Stimulated activated CD4-positive, alpha-beta T cell treated with anti-CD3 and anti-CD28 coated beads, TNF-alpha, amount 100 ng/mL, for 48 hours (primary cell): ENCODE data around the gene FYN.
"Not testable (repeated sequence)": the region's sequence is repeated elsewhere in the genome, so short reads cannot be mapped to it uniquely, and the experiment has no call there.

ENCODE experiments used
- DNase-seq, 3 donors: peaks; one replicate each; pipeline ENCODE4 v3.0.0-alpha.2; 2020; ENCODE audit warnings: low read depth in 3 of 3

FYN gene

DNA sequence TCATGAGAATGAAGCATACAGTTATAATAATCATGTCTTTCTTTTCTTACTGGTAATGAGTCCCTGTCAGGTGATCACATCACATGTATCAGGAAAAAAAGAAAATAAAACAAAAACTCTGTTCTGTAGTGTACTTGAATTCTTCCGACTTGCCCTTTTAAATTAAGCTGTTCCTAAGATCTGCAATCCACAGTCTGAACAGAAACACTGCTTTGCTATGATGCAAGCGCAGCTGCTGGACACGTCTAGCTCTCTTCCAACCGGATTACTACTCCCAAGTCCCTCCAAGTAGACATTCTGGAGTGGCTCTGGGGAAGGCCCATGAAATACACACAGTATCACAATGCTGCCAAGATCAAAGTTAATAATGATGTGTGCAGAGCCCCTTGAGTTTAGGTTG, 83.7 kb downstream of the FYN start:
- no peak for DNase-seq

DNA sequence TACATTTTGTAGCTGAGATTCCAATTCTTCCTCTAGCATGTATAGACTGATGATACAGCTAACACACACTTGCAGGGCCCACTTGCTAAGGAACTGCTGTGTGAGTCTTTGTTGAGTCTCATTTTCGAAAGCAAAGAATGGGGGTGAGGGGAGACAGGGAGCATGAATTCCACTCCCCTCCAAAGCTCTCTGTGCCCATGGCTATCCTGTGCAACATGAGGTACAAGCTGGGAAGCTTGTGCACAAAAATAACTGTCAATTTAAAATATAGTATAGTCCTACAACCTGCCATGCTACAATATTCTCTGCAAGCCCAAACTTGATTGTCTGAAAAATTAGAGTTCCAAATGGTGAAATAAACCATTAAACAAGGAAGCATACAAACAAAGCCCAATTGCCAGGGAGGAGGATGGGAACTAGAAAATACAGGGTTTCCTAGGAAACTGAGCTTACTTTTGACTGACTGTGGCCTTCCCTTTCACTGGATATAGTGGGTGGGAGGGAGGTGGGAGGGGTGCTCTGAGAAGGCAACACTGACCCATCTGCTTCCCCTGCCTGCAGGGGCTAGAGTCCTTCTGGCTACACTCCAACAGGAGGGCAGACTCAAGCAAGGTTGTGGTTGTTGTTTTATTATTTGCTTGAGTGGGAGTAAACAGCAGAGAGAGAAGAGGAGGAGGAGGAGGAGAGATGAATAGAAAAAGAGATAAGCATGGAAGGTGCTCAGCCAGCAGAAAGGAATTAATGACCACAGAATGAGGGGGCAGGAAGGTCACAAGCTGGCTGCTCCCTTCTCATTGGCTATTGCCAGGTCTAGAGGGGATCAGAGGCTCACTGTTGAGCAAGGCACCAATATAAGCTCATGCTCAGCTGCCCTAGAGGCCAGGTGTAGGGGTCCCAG, 84.6 kb downstream of the FYN start:
- DNase-seq: no peak

DNA sequence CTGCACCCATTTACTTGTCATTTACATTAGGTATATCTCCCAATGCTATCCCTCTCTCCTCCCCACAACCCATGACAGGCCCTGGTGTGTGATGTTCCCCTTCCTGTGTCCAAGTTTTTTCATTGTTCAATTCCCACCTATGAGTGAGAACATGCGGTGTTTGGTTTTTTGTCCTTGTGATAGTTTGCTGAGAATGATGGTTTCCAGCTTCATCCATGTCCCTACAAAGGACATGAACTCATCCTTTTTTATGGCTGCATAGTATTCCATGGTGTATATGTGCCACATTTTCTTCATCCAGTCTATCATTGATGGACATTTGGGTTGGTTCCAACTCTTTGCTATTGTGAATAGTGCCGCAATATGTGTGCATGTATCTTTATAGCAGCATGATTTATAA, 87.1 kb downstream of the FYN start:
- not testable (repeated sequence) for DNase-seq

DNA sequence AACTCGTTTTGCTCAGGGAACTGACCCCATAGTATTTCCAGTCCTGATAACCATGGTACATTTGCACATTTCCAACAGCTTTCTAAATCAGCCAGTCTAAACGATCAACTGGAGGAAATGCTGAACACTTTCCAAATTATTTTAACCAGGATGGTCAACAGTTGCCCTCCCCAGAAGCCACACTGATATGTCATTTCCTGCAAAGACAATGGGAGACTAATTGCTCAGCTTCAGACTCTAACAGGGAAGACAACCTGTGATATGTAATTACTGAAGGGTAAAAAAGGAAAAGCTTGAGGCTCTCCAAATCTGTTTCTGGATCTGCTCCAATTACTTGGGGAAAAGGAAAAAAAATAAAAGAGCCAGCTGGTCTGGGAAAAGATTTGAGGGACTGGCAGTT, 88.8 kb downstream of the FYN start:
- no peak for DNase-seq

DNA sequence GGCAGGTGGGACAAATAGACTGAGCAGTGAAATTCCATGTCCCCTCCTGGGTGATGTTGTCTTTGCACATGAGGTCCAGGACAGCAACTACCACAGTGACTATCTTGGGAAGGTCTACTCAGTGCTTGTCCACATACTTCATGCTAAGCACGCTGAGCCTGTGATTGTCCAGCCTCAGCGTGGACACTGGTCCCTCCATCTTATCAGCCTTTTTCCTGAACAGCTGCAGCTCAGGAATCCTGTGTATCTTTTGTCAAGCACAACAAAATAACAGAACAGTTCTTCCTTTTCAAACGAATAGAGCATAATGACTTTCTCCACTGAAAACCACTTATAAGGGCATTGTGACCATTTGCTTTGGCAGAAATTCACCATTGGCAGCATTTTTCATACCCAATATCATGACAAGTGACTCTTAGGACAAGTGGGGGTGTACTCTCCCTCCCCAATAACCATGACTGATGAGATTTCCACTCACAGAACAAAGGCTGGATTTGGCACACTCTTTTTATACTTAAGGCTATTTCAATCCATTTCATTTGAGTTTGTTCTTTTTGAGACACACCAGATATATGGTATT, 90.3 kb downstream of the FYN start:
- DNase-seq: no peak

DNA sequence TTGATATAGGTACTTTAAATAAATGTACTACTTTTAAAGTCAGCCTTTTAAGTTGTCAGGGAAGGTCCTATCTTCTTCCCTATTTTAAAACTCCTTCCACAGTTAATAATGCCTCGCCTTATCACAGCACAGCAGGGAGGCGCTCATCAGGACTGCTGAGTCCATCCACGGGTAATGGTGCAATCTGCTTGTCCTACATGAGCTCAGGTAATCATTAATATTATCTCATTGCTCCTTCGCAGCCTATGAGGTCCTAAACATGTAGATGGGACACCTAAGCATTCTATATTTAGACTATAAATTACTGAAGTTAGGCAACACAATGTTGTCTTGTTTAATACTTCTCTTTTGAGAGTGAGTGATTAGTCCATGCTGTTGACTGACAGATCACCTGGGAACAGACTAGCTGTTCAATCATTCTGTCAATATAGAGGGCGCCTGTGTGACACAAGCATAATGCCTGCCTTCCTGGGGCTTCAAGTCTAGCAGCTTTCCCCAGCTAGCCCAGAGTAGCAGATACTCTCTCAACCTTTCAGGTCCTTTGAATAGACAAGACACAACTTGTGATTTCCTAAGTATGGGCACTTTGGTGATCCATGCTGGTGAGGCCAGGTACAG, 91.0 kb downstream of the FYN start:
- no peak for DNase-seq

DNA sequence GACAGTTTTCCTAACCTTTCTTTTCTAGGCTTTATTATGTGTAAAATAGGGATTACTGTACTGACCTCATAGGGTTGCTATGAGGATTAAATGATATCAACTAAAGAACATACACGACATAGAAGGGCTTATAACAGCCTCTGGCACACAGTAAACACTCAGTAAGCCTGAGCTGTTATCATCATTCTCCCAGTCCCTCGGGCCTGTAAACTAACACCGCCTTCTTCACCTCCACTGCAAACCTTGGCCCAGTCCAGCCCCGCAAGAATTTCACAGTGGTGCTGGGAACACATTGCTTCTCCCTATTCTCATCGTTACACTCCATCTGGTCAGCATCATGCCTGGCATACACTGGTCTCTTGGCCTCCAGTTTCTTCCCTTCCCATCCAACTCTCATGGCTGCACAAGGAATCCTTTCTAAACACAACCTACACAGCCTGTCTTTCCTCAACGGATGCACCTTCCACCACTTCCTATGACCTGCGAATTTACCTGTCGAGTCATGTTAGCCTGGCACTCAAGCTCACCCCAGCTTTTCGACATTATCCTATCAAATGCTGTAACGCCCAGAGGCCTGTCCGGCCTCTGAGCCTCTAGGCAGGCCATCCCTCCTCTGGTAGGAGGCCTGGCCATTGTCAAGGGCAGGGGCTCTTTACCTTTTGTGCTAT, 92.1 kb downstream of the FYN start:
- DNase-seq: no peak

DNA sequence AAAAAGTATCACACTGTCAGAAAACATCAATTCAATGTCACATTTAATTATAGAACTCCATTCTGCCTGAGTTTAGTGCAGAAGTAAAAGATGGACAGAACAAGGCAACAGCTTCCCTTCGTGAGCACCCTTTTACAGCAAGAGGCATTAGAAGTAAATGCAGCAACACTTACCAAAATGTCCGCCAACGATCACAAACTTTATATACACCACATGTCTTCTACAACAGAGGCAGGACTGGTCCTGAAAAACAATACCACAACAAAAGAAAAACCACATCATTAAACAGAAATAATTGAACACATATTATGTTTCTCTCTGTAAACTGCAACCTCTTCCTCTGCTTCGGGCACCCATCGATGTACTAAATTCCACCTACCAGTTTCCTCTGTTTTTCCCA, 92.9 kb downstream of the FYN start:
- DNase-seq: no peak

DNA sequence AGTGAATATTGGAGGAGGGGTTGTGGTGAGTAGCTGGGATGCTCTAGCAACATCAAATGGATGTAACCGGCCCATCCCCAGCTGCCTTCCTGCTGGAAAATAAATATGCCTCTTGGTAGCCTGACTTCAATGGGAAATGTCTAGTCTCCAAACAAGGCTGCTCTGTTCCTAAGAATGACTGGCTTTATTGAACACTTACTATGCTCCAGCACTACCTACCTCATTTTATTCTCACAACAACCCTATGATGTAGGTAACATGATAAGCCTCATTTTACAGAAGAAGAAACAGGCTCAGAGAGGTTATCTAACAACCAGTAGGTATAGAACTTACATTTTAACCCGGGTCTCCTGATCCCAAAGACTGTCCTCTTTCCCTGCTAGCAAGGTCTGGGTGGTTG, 93.6 kb downstream of the FYN start:
- DNase-seq: no peak

DNA sequence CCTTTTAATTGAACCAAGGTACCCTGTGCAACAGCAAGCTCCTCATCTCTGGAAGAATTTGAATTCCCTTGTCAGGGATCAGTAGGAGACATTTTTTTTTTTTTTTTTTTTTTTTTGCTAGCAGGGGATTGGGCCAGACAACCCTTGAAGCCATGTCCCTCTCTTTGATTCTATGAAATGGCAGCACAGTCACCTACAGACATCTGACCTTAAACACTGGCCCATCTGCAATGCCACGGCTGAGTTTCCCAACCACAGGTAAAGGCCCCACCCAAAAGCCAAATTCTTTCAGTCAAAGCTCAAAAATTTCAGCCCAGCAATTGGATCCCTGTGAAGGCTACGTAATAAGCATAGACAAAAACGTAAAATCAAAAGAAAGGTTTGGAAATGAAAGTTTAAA, 94.2 kb downstream of the FYN start:
- DNase-seq: no peak

DNA sequence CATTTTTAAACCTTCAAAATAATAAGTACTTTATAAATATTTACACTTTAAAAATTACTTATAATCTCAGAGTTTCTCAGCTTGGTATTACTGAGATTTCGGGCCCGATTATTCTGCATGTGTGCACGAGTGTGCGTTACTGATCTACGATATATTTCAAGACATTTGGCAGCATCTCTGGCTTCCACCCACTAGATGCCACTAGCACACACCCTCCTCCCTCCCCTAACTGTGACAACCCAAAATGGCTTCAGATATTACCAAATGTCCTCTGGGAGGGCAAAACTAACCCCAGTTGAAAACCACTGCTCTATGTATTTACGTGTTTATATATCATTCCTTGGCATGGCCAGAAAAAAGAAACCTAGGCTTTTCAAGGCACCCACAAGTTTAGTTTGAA, 95.9 kb downstream of the FYN start:
- no peak for DNase-seq

DNA sequence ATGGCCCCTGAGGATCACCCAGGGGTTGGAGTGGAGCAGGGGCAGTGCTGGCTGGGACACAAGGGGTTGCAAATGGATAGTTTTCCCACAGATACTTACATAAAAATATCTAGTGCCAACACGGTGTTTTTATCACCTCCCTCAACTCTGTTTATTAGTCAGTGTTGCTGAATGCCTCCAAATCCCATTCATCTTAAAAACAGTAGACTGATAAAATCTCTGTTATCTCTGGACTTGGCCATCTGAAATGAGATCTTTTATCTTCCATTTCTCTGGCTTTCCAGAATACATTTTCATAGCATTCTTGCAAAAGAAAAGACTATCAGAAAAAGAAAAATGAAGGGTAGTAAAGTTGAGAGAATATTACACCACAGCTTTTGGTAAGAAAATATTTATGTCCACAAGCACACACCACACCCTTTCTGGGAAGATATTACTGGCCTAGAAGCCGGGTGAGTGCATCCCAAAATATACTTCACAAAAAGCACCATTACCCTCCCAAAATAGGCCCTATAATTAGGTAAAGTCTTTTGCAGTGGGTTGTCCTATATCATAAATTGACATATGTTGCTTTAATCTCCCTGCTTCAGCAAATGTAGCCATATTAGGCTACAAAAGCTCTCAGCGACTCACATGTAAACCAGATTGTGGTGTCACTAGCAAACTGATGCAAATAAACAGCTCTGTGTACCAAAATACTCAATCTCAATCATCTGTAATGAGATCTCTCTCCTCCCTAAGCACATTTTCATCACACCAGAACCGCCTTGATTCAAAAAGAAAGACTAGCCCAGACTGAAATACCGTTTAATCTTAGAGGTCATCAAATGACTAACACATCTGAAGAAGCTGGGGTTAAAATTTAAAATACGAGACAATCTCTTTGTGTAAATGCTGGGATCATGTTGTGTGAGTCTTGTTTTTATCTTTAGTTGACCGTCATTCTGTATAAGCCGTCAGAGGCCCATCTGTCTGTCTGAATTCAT, 96.7 kb downstream of the FYN start:
- no peak for DNase-seq

DNA sequence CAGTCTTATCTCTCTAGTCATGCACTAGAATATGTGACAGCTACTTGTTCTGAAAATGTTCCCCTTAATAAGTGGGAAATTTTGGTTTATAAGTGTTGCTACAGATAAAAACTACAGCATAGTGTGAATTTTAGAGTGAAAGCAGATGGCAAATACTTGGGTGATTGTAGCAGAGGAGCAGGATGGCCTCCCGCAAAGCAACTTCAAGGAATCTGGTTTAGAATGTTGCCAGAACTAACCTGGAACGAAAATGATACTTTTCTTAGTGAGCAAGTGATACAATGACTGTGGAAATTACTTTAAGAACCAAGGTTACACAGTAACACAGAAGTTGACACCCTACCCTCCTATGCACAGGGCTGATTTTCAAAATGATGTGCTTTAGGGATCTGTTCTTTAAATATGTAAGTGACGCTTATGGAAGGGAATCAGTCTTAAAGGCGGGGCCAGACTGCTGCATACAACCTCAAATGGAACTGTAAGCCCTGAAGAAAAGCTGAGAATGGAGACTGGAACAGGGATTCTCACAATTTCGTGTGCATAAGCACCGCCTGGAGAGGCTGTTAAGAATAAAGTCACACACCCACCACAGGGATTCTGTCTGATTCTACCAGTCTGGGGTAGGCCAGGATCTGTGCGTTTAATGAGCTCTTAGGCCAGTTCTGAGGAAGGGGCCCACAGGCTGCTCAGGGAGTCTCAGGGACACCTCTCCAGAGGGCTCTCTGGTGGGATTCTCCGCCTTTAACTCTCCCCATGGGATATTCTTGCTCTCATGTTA, 97.9 kb downstream of the FYN start:
- DNase-seq: no peak

DNA sequence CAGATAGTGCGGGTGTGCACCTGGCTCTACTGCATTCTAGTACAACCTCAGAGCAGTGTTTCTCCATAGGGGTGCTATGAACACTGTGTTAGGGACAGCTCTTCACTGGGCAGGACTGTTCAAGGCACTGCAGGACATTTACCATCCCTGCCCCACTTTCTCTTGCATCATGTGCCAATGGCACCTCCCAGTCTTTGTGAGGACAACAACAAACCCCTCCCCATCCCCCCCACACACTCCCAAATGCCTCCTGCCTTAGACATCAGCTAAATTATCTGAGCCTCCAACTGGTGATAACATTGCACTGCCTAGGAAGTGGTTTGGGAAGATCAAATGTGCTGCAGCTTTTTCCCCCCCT, 98.9 kb downstream of the FYN start:
- DNase-seq: no peak

DNA sequence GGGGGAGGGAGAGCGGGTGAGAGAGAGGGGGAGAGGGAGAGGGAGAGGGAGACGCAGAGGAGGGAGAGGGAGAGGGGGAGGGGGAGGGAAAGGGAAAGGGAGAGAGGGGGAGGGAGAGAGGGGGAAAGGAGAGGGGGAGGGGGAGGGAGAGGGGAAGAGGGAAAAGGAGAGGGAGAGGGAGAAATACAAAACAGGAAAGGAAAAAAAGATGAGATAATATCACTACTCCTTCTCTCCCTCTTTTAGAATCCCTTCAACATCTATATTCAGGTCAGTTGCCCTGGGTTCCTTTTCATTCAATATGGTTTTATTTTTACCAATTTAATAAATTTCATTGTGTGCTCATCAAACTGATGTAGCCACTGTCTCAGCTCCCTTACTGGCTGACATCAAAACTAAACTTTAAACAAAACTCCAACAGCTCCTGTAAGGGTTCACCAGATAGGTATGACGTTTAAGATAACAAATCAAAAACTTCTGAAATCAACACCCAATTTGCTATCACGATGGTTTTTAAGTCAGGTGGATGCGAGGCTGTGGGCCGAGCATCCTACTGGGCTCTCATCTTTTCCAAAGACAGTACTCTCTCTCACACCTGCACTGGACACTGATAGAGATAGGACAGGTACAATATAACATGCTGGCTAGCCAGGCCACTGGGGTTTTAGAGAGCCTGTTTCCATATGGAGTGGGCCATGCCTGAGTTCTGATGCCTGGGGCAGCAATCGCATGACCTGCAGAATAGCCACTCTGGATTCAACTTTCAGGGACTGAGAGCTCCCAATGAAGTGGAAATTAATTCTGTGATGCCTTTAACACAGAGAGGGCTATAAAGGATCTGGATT, 99.5 kb downstream of the FYN start:
- no peak for DNase-seq

DNA sequence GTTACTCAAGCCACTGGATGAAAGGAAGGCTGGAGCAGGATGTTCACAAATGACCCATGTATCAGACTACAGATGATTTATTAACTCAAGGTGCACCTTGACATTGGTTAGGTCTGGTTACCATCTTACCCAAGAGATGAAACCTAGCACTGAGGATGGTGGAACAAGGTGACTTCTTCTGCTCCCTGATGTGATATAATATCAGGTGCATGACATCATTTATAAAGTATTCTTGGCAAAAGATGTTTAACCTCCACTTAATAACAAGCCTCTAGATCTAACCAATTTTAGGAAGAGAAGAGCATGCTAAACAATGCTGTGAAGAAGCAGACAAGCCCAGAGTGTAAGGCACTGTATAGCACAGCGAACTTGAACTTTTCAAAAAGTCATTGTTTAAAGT, 100.9 kb downstream of the FYN start:
- no peak for DNase-seq

DNA sequence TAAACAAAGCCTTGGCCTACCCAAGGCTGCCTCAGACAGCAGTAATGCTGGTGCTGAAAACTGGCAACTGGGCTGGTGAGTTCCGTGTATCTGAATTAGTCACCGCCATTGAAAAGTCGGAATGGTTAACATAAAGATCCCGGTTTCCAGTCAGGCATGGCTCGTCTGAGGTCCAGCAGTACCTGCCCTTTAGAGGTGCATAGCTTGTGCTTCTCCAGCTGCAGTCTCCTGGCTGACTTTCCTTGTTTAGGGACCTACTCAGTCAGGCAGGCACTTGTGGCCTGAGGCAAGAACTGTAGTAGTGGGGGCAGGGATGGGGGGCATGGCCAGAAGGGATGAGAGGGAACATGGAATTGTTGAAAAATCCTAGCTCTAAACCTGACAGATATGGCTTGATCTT, 101.6 kb downstream of the FYN start:
- DNase-seq: no peak

DNA sequence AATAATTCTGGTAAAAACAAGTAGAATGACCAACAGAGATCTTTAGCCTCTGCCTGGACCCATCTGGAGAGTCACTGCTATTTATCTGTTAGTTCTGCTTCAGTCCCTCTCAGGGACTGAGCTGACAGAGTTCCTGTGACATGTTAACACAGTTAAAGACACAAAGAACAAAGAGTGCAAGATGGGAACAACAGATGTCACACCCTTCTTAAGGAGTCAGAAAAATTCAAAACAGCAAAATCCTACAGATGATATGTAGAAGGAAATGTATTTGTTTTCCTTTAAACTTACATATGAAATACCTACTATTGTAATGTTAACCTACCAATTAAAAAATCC, 102.2 kb downstream of the FYN start:
- no peak for DNase-seq

DNA sequence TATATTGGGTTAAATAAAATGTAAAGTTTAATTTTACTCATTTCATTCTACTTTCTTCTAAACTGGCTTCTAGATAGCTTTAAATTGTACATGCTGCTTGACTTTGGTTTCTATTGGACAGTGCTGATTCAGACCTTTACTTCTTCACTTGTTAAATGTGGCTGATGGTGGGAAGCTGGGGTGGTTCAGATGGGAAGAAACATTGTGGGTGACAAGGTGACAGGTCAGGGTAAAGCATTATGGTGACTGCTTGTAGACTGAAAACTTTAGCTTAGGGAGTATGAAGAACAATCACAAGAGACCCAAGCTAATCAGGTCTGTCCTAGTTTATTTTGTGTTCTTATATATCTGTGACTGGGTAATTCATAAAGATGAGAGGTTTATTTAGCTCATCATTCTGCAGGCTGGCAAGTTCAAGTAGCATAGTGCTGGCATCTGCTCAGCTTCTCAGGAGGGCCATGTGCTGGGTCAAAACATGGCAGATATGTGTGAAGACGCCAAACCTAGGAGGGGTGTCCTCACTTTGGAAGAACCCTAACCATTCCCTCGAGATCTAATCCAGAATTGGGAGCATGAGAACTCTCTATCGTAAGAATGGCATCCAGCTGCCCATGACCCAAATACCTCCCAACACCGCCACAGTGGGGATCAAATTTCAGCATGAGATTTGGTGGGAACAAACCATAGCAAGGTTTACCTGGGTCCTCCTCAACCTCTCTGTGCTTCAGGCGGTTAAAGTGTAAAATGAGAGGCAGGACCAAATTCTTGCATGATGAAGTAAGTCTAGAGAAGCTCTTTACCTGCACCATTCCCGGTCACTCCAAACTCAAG, 102.8 kb downstream of the FYN start:
- DNase-seq: no peak
